ENCODE measurements around the gene PTHLH. TPM values are rescaled to one million over a fixed set of nuclear protein-coding genes. Genes with fewer than 3 reads are reported as not detected.

Gene PTHLH
- total and polyA plus RNA-seq, 10 of the 15 experiments (the other 5 are each of a cell fraction or from before 2014, with no cell fraction given): 0.08 to 0.12 TPM; not detected in 8

DNA sequence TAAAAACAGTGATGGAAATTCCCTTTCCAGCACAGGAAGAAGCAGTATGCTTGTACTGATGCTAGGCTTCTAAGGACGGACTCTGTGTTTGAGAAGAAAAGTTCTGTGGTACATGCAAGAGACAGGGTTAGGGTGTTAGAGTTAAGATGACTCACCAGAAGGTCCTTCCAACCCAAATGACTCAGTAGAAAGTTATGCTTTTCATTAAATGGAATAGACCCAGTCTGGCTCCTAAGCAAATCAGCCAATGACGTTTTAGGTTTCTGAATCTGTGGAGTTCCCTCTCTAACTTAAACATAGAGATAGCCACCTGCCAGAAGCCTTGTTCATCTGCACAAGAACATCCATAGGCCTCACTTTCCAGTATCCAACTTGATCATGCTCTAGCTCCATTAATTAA is 5.7 kb downstream of the PTHLH start (continued):
- TF ChIP-seq NKRF (conservative IDR thresholded peaks at IDR 0.05): no peak
- TF ChIP-seq, protein P1, sequence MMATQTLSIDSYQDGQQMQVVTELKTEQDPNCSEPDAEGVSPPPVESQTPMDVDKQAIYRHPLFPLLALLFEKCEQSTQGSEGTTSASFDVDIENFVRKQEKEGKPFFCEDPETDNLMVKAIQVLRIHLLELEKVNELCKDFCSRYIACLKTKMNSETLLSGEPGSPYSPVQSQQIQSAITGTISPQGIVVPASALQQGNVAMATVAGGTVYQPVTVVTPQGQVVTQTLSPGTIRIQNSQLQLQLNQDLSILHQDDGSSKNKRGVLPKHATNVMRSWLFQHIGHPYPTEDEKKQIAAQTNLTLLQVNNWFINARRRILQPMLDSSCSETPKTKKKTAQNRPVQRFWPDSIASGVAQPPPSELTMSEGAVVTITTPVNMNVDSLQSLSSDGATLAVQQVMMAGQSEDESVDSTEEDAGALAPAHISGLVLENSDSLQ (IDR thresholded peaks at IDR 0.05): no peak

DNA sequence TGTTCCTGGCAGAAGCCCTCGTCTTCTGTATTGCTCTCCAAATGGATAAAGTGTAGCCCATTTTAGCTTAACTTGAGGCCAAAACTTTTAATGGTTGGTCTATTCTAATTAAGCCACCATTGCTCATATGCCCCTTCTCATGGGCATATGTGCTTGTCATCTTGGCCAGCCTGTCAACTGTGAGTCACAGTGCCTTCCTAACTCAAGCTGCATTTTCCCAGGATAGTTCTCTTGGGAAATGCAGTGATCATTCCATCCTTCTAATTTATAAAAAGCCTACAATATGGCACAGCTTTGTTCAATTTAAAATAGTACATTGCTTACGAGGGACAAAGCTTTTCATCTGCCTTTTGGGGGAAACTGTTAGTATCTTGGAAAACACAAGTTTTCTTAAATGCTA is 6.6 kb downstream of the PTHLH start:
- FAIRE-seq: no peak
- ChIA-PET CTCF (no interaction called here), SMC1A (ENCODE audit: uncharacterized antibody, unreplicated experiment) (interaction anchor here (1.0 kb wide), 1 partner anchor 9 kb away, joined by 4 read pairs; no protein-coding TSS in a partner anchor), RAD21 (ENCODE audit: unreplicated experiment) (no interaction called here), POLR2A (no interaction called here)
- no peak overlapping the region for H3K27ac ChIP-seq (ENCODE audit: control insufficient read depth, insufficient read depth)
- H3K9me3 ChIP-seq (replicated peaks; ENCODE audit: control insufficient read depth, insufficient read depth, low read length): no peaks in the 10 kb centered on the region
- no peaks in the 10 kb centered on the region for H3K36me3 ChIP-seq (ENCODE audit: control insufficient read depth in 2 of 2, insufficient read depth in 2 of 2, low read length in 1 of 2)
- intact Hi-C loops (cut with micrococcal nuclease; ENCODE audit: unreplicated experiment) (loop anchor here (5.0 kb wide), 1 partner anchor 906 kb away; no protein-coding TSS in a partner anchor), in situ Hi-C loops (cut with MboI) (no loop called here)
- no peak overlapping the region for H3K9ac ChIP-seq (ENCODE audit: control insufficient read depth, insufficient read depth, low read length)
- ATAC-seq: no peak
- no peak overlapping the region for H3K4me2 ChIP-seq (ENCODE audit: control insufficient read depth, insufficient read depth)
- no peaks in the 10 kb centered on the region for H3K79me2 ChIP-seq (ENCODE audit: control insufficient read depth, insufficient read depth, low read length)
- peaks cover 10% of the 10 kb centered on the region for H3K4me1 ChIP-seq (ENCODE audit: control insufficient read depth, insufficient read depth, low read length)
- no TSS peak for BruUV-seq (replicated peaks)
- DNase-seq (ENCODE audit: low read depth, low spot score): no peak
- whole genome bisulfite sequencing (ENCODE audit: insufficient coverage, insufficient replicate concordance, low lambda C conversion rate, missing lambda C conversion rate): 2% methylated on average over 2 of the region's 2 CpGs
- no peak overlapping the region for H3K4me3 ChIP-seq
- no peaks in the 10 kb centered on the region for H4K20me1 ChIP-seq (ENCODE audit: control insufficient read depth, insufficient read depth)
- no peak overlapping the region for H2AFZ ChIP-seq (ENCODE audit: control insufficient read depth, low read depth, low read length)
- peaks cover 7 to 23% of the 10 kb centered on the region in 2 experiments for H3K27me3 ChIP-seq (replicated peaks in 1 of 2; ENCODE audit: control insufficient read depth in 2 of 2, insufficient read depth in 2 of 2, low read length in 1 of 2)
- TF ChIP-seq BHLHE40 (IDR thresholded peaks at IDR 0.05; ENCODE audit: borderline replicate concordance in 1 of 2, low read depth in 2 of 2, low read length in 1 of 2): no peak
- TF ChIP-seq SMC3 (IDR thresholded peaks at IDR 0.05; ENCODE audit: borderline replicate concordance, low read length): no peak
- no peak for TF ChIP-seq CHD2 (IDR thresholded peaks at IDR 0.05; ENCODE audit: borderline replicate concordance, low read depth, low read length)
- no peak for TF ChIP-seq EGR1 (IDR thresholded peaks at IDR 0.05; ENCODE audit: borderline replicate concordance in 1 of 2, low read depth in 2 of 2, low read length in 2 of 2)
- no peak for TF ChIP-seq SREBF1 (IDR thresholded peaks at IDR 0.05; ENCODE audit: low read length)
- no peak for TF ChIP-seq TAF1 (IDR thresholded peaks at IDR 0.05; ENCODE audit: borderline replicate concordance, low read depth, low read length)
- no peak for TF ChIP-seq YY1 (IDR thresholded peaks at IDR 0.05; ENCODE audit: low read depth, low read length)
- TF ChIP-seq NR2F1 (conservative IDR thresholded peaks at IDR 0.05): no peak
- TF ChIP-seq YBX1 (IDR thresholded peaks at IDR 0.05): no peak
- TF ChIP-seq, protein P2, sequence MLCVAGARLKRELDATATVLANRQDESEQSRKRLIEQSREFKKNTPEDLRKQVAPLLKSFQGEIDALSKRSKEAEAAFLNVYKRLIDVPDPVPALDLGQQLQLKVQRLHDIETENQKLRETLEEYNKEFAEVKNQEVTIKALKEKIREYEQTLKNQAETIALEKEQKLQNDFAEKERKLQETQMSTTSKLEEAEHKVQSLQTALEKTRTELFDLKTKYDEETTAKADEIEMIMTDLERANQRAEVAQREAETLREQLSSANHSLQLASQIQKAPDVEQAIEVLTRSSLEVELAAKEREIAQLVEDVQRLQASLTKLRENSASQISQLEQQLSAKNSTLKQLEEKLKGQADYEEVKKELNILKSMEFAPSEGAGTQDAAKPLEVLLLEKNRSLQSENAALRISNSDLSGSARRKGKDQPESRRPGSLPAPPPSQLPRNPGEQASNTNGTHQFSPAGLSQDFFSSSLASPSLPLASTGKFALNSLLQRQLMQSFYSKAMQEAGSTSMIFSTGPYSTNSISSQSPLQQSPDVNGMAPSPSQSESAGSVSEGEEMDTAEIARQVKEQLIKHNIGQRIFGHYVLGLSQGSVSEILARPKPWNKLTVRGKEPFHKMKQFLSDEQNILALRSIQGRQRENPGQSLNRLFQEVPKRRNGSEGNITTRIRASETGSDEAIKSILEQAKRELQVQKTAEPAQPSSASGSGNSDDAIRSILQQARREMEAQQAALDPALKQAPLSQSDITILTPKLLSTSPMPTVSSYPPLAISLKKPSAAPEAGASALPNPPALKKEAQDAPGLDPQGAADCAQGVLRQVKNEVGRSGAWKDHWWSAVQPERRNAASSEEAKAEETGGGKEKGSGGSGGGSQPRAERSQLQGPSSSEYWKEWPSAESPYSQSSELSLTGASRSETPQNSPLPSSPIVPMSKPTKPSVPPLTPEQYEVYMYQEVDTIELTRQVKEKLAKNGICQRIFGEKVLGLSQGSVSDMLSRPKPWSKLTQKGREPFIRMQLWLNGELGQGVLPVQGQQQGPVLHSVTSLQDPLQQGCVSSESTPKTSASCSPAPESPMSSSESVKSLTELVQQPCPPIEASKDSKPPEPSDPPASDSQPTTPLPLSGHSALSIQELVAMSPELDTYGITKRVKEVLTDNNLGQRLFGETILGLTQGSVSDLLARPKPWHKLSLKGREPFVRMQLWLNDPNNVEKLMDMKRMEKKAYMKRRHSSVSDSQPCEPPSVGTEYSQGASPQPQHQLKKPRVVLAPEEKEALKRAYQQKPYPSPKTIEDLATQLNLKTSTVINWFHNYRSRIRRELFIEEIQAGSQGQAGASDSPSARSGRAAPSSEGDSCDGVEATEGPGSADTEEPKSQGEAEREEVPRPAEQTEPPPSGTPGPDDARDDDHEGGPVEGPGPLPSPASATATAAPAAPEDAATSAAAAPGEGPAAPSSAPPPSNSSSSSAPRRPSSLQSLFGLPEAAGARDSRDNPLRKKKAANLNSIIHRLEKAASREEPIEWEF (IDR thresholded peaks at IDR 0.05; ENCODE audit: insufficient replicate concordance, low read depth, low read length): no peak
- TF ChIP-seq DPF2 (IDR thresholded peaks at IDR 0.05): no peak
- no peak for TF ChIP-seq MAX (IDR thresholded peaks at IDR 0.05; ENCODE audit: low read depth, low read length)
- no peak for TF ChIP-seq EZH2 (IDR thresholded peaks at IDR 0.05; ENCODE audit: borderline replicate concordance, control insufficient read depth, low read depth, low read length)

Measured in GM12878 (cell line).